Breast epithelium (tissue), 3 donors: ENCODE data around the gene KCNH1.

ENCODE experiments used
- CTCF ChIP-seq, 3 donors: fragments of 450-650 bp; IDR thresholded peaks; one replicate each; pipeline ENCODE4 v1.5.1; 2016 to 2017; ENCODE audit warnings: antibody characterized with exemption in 3 of 3, mild to moderate bottlenecking in 3 of 3, moderate library complexity in 3 of 3
- POLR2A ChIP-seq: fragments of 450-650 bp; IDR thresholded peaks from one replicate; pipeline ENCODE4 v1.6.1; 2016; ENCODE audit warnings: antibody characterized with exemption, mild to moderate bottlenecking, moderate library complexity
- POLR2AphosphoS5 ChIP-seq, 3 donors: sonication (generic); formaldehyde crosslinking; IDR thresholded peaks; one replicate each; pipeline ENCODE4 v1.6.1; 2017; ENCODE audit warnings: antibody characterized with exemption in 3 of 3

- TF ChIP-seq CTCF (IDR thresholded peaks at IDR 0.05) (no peak), POLR2AphosphoS5 (IDR thresholded peaks at IDR 0.05) (no peak), POLR2A (no peak)
Observed at GRCh38 chr1:210692796-210693195, 441.2 kb downstream of the KCNH1 start.
